ENCODE data around the gene TRIM41.
"Not testable (repeated sequence)": the region's sequence is repeated elsewhere in the genome, so short reads cannot be mapped to it uniquely, and the experiment has no call there.

TRIM41 gene

GRCh38 chr5:181193656-181194055 is 29.4 kb upstream of the TRIM41 start:
- FAIRE-seq: no peak

DNA sequence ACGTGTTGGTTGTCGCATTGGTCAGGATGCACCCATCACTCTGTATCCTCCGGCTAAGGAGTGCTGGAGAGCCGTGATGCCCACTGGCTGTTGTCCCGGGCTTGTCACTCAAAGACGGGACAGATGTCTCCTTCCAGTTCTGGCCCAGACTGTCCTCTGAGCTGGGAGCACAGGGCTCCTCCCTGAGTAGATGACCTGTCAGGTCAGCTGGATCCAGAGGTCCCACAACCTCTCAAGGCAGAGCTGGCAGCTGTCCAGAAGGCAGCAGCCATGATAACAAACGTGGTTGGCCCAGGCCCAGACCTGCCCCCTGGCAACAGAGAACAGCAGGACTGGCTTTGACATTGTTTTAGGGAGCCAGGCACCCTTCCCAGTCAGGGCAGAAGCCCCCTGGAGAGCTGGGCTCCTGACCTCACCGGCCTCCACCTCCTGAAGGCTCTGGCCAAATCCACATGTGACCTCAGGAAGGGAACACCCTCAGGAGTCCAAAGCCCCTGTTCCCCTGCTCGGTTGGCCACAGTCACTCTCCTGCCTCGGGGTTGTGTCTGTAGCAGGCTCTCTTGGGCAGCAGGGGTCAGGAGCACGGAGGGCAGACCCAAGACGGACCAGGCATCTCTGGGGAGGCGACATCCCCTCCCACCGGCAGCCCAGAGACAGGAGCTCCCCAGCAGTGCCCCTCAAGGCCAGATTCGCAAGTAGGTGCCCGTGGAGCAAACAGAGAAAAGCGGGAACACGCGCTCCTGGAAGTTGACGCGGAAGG is 28.4 kb upstream of the TRIM41 start:
- FAIRE-seq: no peak

DNA sequence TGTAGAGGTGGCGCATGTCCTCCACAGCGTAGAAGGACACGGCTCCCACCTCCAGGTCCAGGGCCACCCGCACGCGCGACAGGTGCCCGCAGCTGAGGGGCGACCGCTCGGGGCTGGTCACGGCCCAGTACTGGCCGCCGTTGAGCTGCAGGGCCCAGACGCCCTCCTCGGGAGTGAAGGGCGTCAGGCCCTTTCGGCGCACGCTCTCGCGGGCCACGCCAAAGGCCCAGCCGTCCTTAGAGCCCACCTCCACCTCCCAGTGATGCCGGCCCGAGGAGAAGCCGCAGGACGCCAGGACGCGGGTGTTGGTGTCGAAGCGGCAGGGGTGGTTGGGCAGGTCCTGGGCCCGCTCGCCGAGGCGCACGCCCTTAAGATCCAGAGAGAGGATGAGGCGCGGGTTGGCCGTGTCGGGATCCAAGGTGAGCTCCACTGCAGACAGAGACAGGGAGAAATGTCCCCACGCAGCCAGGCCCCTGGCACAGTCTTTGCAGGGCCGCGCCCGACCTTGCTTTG is 27.8 kb upstream of the TRIM41 start:
- no peak for FAIRE-seq

DNA sequence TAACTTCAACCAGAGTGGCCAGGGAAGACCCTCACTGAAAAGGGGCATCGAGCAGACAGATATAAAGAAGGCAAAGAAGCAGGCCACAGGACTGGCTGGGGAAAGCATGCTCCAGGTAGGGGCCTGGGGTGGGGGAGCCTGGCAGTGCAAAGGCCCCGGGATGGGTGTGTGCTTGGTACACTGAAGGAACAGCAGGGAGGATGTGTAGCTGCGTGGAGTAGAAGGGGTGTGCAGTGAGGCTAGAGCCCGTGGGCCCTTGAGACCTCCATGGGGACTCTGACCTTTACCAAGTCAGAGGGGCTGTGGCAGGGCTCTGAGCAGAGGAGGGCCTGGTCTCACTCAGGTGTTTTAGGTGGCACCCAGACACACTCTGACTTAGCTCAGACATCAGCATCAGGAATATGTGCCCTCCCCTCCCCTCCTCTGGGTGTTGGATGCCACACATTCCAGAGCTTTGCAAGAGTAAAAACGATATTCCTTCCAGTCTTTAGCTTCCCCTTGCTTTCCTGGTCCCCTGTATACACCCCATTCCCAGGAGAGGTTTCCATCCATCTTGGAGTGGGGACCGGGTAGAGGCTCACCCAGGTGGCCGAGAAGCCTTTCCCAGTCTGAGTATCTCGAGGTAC is 25.6 kb upstream of the TRIM41 start:
- no peak for FAIRE-seq

GRCh38 chr5:181198106-181198685 is 24.9 kb upstream of the TRIM41 start:
- FAIRE-seq: no peak

- no peak for FAIRE-seq
These were observed 24.1 kb upstream of the TRIM41 start for GRCh38 chr5:181198905-181199519.

- FAIRE-seq: no peak
These were observed 23.0 kb upstream of the TRIM41 start for GRCh38 chr5:181199881-181200638.

DNA sequence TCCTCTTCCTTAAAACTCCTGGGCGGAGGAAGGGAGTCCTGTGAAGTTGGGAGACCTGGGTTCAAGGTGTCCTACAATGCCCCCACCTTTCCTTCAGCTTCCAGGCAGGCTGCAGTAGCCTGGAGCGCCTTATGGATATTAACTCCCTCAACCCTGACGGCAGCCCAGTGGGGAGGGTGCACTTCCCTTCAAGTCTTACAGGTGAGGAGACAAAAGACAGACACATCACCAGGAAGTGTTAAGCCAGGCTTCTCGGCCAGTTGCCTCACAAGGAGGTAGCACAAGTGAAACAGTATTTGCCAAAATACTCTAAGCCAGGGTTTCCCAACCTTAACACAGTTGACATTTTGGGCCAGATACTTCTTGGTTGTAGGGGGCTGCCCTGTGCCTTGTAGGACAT is 22.3 kb upstream of the TRIM41 start:
- no peak for FAIRE-seq

GRCh38 chr5:181203093-181203711 is 19.9 kb upstream of the TRIM41 start:
- FAIRE-seq: no peak

- no peak for FAIRE-seq
These were observed 19.3 kb upstream of the TRIM41 start for GRCh38 chr5:181203777-181204112.

DNA sequence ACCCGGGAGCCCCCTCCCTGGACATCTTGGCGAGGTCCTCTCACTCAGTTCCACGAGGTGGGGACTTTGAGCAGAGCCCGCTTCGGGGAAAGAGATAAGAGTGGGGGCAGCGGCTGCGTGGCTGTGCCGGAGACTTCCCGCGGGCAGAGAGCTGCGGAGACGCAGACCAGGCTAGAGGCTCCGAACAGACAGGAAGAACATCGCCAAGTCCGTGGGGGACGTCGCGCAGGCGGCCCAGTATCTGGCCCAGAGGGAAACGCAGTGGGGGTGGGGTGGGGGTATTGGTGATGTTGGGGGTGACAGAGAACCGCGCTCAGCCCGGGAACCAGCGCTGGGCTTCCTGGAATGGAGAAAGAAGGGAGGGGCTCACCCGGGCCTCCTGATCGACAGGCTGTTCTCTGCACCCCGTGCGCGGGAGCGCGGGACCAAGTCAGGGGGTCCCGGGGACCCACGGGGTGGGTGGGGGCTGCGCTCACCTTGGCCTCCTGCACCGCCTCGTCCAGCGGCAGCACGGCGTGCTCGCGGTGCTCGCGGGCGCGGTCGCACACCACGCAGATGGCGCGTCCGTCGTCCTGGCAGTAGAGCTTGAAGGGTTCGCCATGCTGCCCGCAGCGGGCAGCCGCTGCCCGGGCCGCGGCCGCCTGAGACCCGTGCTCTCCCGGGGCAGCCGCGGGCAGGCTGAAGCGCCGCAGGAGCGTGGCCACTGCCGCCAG is 18.8 kb upstream of the TRIM41 start:
- FAIRE-seq: no peak

- no peak for FAIRE-seq
These were observed 18.0 kb upstream of the TRIM41 start, which contains the start of gene TRIM7 for GRCh38 chr5:181204826-181205760. Gene TRIM7 (minus strand): TSS chr5:181205196. CDS start chr5:181205110, 86 bp downstream.

- no peak for FAIRE-seq
These were observed 17.1 kb upstream of the TRIM41 start for GRCh38 chr5:181205761-181206649.

- FAIRE-seq: peak; percentile 67
These were observed 15.7 kb upstream of the TRIM41 start for GRCh38 chr5:181207214-181207959.

- no peak for FAIRE-seq
These were observed 15.2 kb upstream of the TRIM41 start for GRCh38 chr5:181207960-181208253.

- not testable (repeated sequence) for FAIRE-seq
These were observed 14.1 kb upstream of the TRIM41 start for GRCh38 chr5:181209006-181209405.

DNA sequence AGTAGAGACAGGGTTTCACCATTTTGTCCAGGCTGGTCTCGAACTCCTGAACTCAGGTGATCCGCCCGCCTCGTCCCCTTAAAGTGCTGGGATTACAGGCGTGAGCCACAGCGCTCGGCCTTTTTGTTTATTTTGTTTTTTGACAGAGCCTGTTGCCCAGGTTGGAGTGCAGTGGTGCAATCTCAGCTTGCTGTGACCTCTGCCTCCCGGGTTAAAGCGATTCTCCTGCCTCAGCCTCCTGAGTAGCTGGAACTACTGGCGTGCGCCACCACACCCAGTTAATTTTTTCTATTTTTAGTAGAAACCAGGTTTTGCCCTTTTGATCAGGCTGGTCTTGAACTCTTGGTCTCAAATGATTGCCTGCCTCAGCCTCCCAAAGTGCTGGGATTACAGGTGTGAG is 12.9 kb upstream of the TRIM41 start:
- FAIRE-seq: not testable (repeated sequence)

DNA sequence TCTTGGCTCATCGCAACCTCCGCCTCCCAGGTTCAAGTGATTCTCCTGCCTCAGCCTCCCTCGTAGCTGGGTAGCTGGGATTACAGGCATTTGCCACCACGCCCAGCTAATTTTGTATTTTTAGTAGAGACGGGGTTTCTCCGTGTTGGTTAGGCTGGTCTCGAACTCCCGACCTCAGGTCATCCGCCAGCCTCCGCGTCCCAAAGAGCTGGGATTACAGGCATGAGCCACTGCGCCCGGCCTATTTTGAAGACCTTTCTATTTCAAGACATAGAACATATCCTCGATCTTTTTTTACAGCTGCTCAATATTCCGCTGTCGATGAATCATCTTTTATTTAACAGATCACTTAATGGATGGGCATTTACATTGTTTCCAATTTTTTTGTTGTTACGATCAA is 12.4 kb upstream of the TRIM41 start:
- not testable (repeated sequence) for FAIRE-seq

GRCh38 chr5:181211208-181211607 is 11.9 kb upstream of the TRIM41 start:
- FAIRE-seq: no peak
